ENCODE measurements around the gene DENND5A.
A peak's percentile ranks its signal among the peaks of the same experiment; 100 is the strongest.

DNA sequence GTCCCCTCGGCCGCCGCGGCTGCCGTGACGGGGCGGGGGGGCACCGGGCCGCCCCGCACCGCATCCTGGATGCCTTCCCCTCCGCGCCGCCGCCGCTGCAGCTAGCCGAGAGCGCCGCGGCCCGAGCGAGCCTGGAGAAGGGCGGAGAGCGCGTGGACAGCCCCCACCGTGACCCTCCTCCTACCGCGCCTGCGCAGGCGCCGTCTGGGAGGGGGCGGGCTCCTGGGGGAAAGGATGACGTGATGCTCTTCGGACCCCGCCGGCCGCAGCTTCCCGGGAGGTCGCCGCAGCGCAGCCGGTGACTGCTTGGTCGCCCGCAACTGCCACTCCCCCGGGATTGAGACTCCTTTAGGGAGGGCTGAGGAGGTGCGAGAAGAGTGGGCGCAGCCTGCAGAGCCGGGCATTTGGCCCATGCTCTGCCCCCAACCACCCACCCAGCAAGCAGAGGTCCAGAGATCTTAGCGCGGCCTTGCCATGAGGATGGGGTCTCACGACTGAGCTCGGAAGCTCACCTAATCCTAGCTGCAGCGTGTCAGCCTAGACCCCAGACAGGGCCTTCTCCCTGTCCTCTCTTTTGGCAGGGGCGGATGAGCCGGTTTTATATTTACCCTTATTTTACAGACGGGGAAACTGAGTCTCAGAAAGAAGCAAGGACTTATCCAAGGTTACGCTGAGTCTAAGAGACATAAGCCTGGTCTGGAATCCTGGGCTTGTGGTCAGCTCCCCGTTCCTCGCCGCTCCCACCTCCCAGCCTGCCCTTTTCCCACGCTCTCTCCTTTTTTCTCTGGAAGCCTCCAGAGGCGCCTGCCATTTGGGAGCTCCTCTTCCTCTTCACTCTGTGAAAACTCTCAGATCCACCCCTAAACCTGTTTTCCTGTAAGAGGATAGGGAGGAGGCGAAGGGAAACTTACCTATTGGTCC lies at the start of gene DENND5A:
- TF ChIP-seq POLR2A (IDR thresholded peaks at IDR 0.05) (peak; percentile 79), POLR2AphosphoS5 (IDR thresholded peaks at IDR 0.05) (peak; percentile 46 to 88 (median 76))
